ENCODE results near the gene AIF1.

- no peak for TF ChIP-seq CTCF (optimal IDR thresholded peaks at IDR 0.05 in 1 of 3, IDR thresholded peaks at IDR 0.05 in 1 of 3, conservative IDR thresholded peaks at IDR 0.05 in 1 of 3; ENCODE audit: extremely low read depth in 1 of 3, insufficient read depth in 2 of 3, low read length in 3 of 3)
- TF ChIP-seq EZH2 (IDR thresholded peaks at IDR 0.05; ENCODE audit: low read length): no peak
These were observed 26.9 kb upstream of the AIF1 start for GRCh38 chr6:31587791-31588777.
